Large intestine (tissue), 3 donors: ENCODE data around the gene SPRED2. TPM values are rescaled to one million over a fixed set of nuclear protein-coding genes. Genes with fewer than 3 reads are reported as not detected.

Experiments used
- DNase-seq, 2 donors: peaks; one replicate each; pipeline versions ENCODE4 v3.0.0 to v3.0.0-alpha.2; 2013
- H3K27ac ChIP-seq: one replicate; pipeline ENCODE4 v1.5.1; 2013; ENCODE audit warnings: low read length
- H3K27me3 ChIP-seq: 2 replicates; pipeline ENCODE4 v1.6.1; 2013; ENCODE audit warnings: low read length; ENCODE audit not compliant: control insufficient read depth, insufficient read depth
- H3K36me3 ChIP-seq: 2 replicates; pipeline ENCODE4 v1.6.1; 2013; ENCODE audit warnings: low read length; ENCODE audit not compliant: control insufficient read depth, insufficient read depth
- H3K4me1 ChIP-seq: one replicate; pipeline ENCODE4 v1.6.1; 2013; ENCODE audit warnings: low read length; ENCODE audit not compliant: control insufficient read depth, insufficient read depth
- H3K4me3 ChIP-seq: one replicate; pipeline ENCODE4 v1.5.1; 2013; ENCODE audit warnings: low read length
- H3K9me3 ChIP-seq: one replicate; pipeline ENCODE4 v1.6.1; 2013; ENCODE audit warnings: mild to moderate bottlenecking, low read depth, low read length, moderate library complexity; ENCODE audit not compliant: control insufficient read depth
- WGBS: methylation state at CpG from one replicate; pipeline ENCODE4 v1.1.5; 2013; ENCODE audit warnings: low lambda C conversion rate; ENCODE audit not compliant: insufficient coverage; 5-methylcytosine and 5-hydroxymethylcytosine counted together
- polyA plus RNA-seq: library from polyadenylated mRNA; unstranded; fragments of 120-200 nt; gene quantifications from one replicate; pipeline ENCODE4 v1.2.1, GENCODE V29; 2013

SPRED2 gene
- polyA plus RNA-seq, 1 donor, result 22.4 TPM

GRCh38 chr2:65415091-65415490 lies 17.3 kb downstream of the SPRED2 start:
- Histone ChIP-seq H3K27me3 (no peaks in the 10 kb centered on the region), H3K4me1 (peaks cover 12% of the 10 kb centered on the region), H3K36me3 (peaks cover 5% of the 10 kb centered on the region), H3K4me3 (no peak overlapping the region), H3K9me3 (no peaks in the 10 kb centered on the region), H3K27ac (no peak overlapping the region)
- no peak for DNase-seq
- no CpG with 5 or more reads among the region's 1 CpG for WGBS

- Histone ChIP-seq H3K4me1 (peaks cover 12% of the 10 kb centered on the region), H3K9me3 (no peaks in the 10 kb centered on the region), H3K27ac (no peak overlapping the region), H3K36me3 (peaks cover 5% of the 10 kb centered on the region), H3K27me3 (no peaks in the 10 kb centered on the region), H3K4me3 (no peak overlapping the region)
- no peak for DNase-seq
- 50% methylated on average over 1 of the region's 2 CpGs for WGBS
Observed at GRCh38 chr2:65413610-65414009, 18.8 kb downstream of the SPRED2 start.

- Histone ChIP-seq H3K36me3 (peaks cover 5% of the 10 kb centered on the region), H3K9me3 (no peaks in the 10 kb centered on the region), H3K27ac (no peak overlapping the region), H3K27me3 (no peaks in the 10 kb centered on the region), H3K4me3 (no peak overlapping the region), H3K4me1 (peaks cover 12% of the 10 kb centered on the region)
- no peak for DNase-seq
- no CpG with 5 or more reads among the region's 2 CpGs for WGBS
Observed at GRCh38 chr2:65413106-65413505, 19.3 kb downstream of the SPRED2 start.

GRCh38 chr2:65411056-65411795 lies 21.2 kb downstream of the SPRED2 start:
- peaks cover 3% of the 10 kb centered on the region for H3K36me3 ChIP-seq
- H3K27me3 ChIP-seq, result no peaks in the 10 kb centered on the region
- no CpG with 5 or more reads among the region's 7 CpGs for WGBS
- no peaks in the 10 kb centered on the region for H3K9me3 ChIP-seq
- peak overlapping the region; percentile 33 for H3K27ac ChIP-seq
- no peak overlapping the region for H3K4me3 ChIP-seq
- DNase-seq, result peak; percentile 73 to 92
- H3K4me1 ChIP-seq, result peaks cover 17% of the 10 kb centered on the region

- Histone ChIP-seq H3K4me3 (no peak overlapping the region), H3K27ac (no peak overlapping the region), H3K4me1 (peaks cover 18% of the 10 kb centered on the region), H3K9me3 (no peaks in the 10 kb centered on the region), H3K27me3 (no peaks in the 10 kb centered on the region), H3K36me3 (peaks cover 2% of the 10 kb centered on the region)
- DNase-seq, result no peak
- WGBS, result no CpG with 5 or more reads among the region's 2 CpGs
Observed at GRCh38 chr2:65409045-65409444, 23.4 kb downstream of the SPRED2 start.

- Histone ChIP-seq H3K36me3 (no peaks in the 10 kb centered on the region), H3K27ac (no peak overlapping the region), H3K27me3 (no peaks in the 10 kb centered on the region), H3K4me3 (no peak overlapping the region), H3K4me1 (peaks cover 17% of the 10 kb centered on the region), H3K9me3 (no peaks in the 10 kb centered on the region)
- no peak for DNase-seq
- WGBS, result no CpG with 5 or more reads among the region's 2 CpGs
Observed at GRCh38 chr2:65407240-65407639, 25.2 kb downstream of the SPRED2 start.

- no peak overlapping the region for H3K27ac ChIP-seq
- no peak overlapping the region for H3K4me3 ChIP-seq
- peaks cover 6% of the 10 kb centered on the region for H3K4me1 ChIP-seq
- H3K27me3 ChIP-seq, result no peaks in the 10 kb centered on the region
- H3K9me3 ChIP-seq, result no peaks in the 10 kb centered on the region
- DNase-seq, result no peak
- no peaks in the 10 kb centered on the region for H3K36me3 ChIP-seq
- 80% methylated on average over 2 of the region's 10 CpGs for WGBS
Observed at GRCh38 chr2:65404988-65405697, 27.3 kb downstream of the SPRED2 start.

GRCh38 chr2:65403529-65403915 lies 28.9 kb downstream of the SPRED2 start:
- WGBS, result no CpG with 5 or more reads among the region's 5 CpGs
- H3K27ac ChIP-seq, result no peak overlapping the region

GRCh38 chr2:65402780-65403528 lies 29.4 kb downstream of the SPRED2 start:
- H3K27ac ChIP-seq, result no peak overlapping the region
- H3K9me3 ChIP-seq, result no peaks in the 10 kb centered on the region
- no peaks in the 10 kb centered on the region for H3K27me3 ChIP-seq
- peaks cover 6% of the 10 kb centered on the region for H3K4me1 ChIP-seq
- no peaks in the 10 kb centered on the region for H3K36me3 ChIP-seq
- no peak for DNase-seq
- no CpG with 5 or more reads among the region's 8 CpGs for WGBS
- H3K4me3 ChIP-seq, result no peak overlapping the region

More at GRCh38 chr2:65403529-65403915, 28.9 kb downstream of the SPRED2 start:
- H3K9me3 ChIP-seq, result no peaks in the 10 kb centered on the region
- H3K36me3 ChIP-seq, result no peaks in the 10 kb centered on the region
- no peaks in the 10 kb centered on the region for H3K27me3 ChIP-seq
- H3K4me3 ChIP-seq, result no peak overlapping the region
- no peak for DNase-seq
- peaks cover 6% of the 10 kb centered on the region for H3K4me1 ChIP-seq

- Histone ChIP-seq H3K4me1 (peaks cover 6% of the 10 kb centered on the region), H3K4me3 (no peak overlapping the region), H3K36me3 (no peaks in the 10 kb centered on the region), H3K9me3 (no peaks in the 10 kb centered on the region), H3K27ac (no peak overlapping the region), H3K27me3 (no peaks in the 10 kb centered on the region)
- 92% methylated on average over 2 of the region's 2 CpGs for WGBS
- no peak for DNase-seq
Observed at GRCh38 chr2:65402323-65402722, 30.1 kb downstream of the SPRED2 start.
